ACHN (cell line): Measurements from ENCODE around the gene WDR53.
"Not testable (repeated sequence)": the region's sequence is repeated elsewhere in the genome, so short reads cannot be mapped to it uniquely, and the experiment has no call there.

Source experiments
- DNase-seq: peaks from one replicate; pipeline ENCODE4 v3.0.0-alpha.2; 2015
- in situ Hi-C: cut with HindIII; loops from 2 replicates; pipeline ENCODE4 v1.10.0; 2017; ENCODE audit warnings: low sequenced_read_pairs, low pct_ligation_motif_present, low pct_unique_long_range_greater_than_20kb

Gene WDR53

GRCh38 chr3:196569003-196569516, 706 bp upstream of the WDR53 start:
- DNase-seq: peak; percentile 33
- in situ Hi-C loops: no loop called here

GRCh38 chr3:196563721-196564225, 4.6 kb downstream of the WDR53 start:
- in situ Hi-C loops: no loop called here

GRCh38 chr3:196559826-196560225, 8.5 kb downstream of the WDR53 start:
- in situ Hi-C loops: no loop called here
- no peak for DNase-seq

More at GRCh38 chr3:196563721-196564225, 4.6 kb downstream of the WDR53 start:
- DNase-seq: peak; percentile 11

GRCh38 chr3:196558476-196558875, 9.9 kb downstream of the WDR53 start:
- DNase-seq: no peak
- in situ Hi-C loops: no loop called here

- DNase-seq: no peak
- in situ Hi-C loops: no loop called here
These were observed 11.1 kb downstream of the WDR53 start for GRCh38 chr3:196557236-196557635.

DNA sequence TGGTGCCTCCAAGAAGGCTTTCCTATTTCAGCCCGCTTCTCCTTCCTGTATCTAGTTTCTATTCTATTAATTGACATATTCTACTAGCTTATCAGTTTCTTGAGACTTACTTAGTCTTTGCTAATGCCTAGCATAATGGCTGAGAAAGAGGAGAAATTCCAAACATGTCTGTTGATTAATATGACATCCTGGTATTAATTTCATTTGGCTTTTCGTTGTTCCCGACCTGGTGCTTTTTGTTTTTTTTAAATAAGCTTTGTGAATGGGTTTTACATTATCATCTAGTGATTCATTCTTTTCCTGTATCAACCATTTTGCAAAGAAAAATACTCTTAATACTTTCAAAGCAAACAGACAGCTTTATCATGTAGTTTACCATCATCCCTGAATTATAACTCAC, 13.1 kb downstream of the WDR53 start:
- in situ Hi-C loops: no loop called here
- no peak for DNase-seq

DNA sequence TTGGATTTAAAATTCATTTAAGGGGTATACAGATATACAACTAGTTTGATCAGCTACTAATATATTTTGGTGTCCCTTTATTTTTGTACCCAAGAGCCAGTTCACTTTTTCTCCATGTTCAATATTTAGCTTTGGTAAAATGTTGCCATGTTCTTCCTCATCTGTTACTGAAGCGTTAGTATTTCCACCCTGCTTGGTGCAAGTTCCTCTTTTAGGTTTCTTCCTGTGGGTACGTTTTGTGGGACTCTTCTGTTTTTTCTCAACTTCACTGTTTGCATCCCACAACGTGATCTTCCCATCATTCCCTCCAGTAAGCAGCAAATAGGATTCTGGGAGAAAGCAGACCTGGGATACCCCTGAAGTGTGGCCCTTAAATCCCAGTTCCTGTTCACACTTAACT, 14.1 kb downstream of the WDR53 start:
- no peak for DNase-seq
- in situ Hi-C loops: no loop called here

DNA sequence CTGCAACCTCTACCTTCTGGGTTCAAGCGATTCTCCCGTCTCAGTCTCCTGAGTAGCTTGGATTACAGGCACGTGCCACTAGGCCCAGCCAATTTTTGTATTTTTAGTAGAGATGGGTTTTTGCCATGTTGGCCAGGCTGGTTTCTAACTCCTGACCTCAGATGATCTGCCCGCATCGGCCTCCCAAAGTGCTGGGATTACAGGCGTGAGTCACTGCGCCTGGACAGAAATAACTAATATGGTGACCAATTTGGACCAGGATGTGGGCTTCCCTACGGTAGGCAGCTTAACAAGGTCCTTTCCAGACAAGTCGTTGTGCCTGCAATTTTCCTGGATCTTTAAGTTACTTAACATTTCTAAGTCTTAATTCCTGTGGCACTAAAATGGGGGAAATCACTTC, 14.8 kb downstream of the WDR53 start:
- DNase-seq: no peak
- in situ Hi-C loops: no loop called here

DNA sequence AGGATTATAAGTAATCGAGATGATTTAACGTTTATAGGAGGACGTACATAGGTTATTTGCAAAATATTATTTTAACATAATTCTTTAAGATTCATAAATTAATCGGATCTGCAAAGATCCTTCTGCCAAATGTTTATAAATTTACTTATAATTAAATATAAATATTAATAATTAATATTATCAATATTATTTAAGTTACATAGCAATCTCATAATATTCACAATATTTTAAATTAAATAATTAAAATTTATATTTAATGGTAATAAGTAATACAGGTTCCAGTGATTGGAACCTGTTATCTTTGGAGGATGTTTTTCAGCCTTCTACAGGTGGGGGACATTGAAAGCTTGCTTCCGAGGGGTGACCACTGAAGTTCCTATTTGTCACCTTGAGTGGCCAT, 16.1 kb downstream of the WDR53 start:
- in situ Hi-C loops: no loop called here
- DNase-seq: no peak

DNA sequence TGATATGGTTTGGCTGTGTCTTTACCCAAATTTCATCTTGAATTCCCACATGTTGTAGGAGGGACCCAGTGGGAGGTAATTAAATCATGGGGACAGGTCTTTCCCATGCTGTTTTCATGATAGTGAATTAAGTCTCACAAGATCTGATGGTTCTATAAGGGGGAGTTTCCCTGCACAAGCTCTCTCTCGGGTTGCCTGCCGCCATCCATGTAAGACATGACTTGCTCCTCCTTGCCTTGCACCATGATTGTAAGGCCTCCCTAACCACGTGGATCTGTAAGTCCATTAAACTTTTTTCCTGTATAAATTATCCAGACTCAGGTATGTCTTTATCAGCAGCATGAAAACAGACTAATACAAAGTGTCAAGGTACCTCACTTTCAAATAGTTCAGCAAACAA, 18.2 kb downstream of the WDR53 start:
- in situ Hi-C loops, DNase-seq: not testable (repeated sequence)

DNA sequence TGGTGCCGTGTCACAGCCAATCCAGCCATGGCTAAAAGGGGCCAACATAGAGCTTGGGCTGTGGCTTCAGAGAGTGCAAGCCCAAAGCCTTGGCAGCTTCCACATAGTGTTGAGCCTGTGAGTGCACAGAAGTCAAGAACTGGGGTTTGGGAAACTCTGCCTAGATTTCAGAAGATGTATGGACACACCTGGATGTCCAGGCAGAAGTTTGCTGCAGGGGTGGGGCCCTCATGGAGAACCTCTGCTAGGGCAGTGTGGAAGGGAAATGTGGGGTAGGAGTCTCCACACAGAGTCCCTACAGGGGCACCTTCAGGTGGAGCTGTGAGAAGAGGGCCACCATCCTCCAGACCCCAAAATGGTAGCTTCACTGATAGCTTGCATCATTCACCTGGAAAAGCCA, 19.0 kb downstream of the WDR53 start:
- in situ Hi-C loops, DNase-seq: not testable (repeated sequence)

DNA sequence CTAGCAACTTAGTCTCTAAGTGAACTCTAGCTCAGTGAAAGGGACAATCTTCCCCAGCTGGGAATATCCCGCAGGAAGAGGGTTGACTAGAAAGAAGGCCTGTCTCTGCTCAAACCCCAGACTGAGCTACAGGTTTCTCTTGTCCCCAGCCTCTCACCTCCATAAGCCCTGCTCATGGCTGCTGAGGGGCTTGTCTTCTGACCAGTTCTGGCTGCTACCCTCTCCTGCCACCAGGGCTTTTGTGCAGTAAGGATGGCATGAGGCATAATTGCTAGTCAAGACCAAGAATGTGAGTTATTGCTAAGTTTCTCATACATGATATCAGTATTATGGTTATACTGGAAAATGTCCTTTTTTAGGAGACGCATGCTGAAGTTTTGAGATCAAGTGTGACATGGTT, 21.3 kb downstream of the WDR53 start:
- DNase-seq: no peak
- in situ Hi-C loops: no loop called here

GRCh38 chr3:196546537-196546936, 21.8 kb downstream of the WDR53 start:
- in situ Hi-C loops: no loop called here
- DNase-seq: no peak

DNA sequence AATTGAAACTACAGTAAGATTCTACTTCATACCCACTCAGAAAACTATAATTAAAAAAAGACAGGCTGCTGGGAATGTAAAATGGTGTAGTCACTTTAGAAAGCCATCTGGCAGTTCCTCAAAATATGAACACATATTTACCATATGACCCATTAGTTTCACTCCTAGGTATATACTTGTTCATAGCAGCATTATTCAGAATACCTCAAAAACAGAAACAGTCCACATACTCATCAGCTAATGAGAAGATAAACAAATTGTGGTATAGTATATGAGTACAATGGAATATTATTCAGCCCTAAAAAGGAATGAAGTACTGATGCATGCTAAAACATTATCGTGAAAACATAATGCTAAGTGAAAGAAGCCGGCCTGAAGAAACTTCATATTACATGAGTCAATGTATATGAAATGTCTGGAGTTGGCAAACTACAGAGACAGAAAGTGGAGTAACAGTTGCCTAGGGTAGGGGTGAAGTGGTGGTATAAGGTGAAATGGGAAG, 23.8 kb downstream of the WDR53 start:
- DNase-seq: no peak
- in situ Hi-C loops: no loop called here

GRCh38 chr3:196541684-196542445, 26.5 kb downstream of the WDR53 start:
- DNase-seq: no peak
- in situ Hi-C loops: no loop called here

GRCh38 chr3:196537319-196537984, 30.9 kb downstream of the WDR53 start:
- DNase-seq: peak; percentile 9
- in situ Hi-C loops: no loop called here

DNA sequence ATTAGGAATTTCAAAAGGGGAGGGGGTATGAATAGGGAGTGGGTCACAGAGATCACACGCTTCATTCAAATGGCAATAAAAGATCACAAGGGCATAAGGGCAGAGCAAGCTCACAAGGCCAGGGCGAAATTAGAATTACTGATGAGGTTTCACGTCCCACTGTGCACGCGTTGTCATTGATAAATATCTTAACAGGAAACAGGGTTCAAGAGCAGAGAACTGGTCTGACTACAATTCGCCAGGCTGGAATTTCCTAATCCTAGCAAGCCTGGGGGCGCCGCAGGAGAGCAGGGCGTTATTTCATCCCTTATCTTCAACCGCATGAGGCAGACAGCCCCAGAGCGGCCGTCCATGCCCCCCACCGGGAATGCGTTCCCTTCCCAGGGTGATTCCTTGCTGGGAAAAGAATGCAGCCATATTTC, 35.1 kb downstream of the WDR53 start:
- DNase-seq: no peak
- in situ Hi-C loops: no loop called here

- no peak for DNase-seq
- in situ Hi-C loops: no loop called here
These were observed 36.9 kb downstream of the WDR53 start for GRCh38 chr3:196531418-196531817.

GRCh38 chr3:196528639-196529233, 39.6 kb downstream of the WDR53 start:
- in situ Hi-C loops: no loop called here
- peak; percentile 79 for DNase-seq
